ENCODE results near the gene P2RX1. TPM values are rescaled to one million over a fixed set of nuclear protein-coding genes. Genes with fewer than 3 reads are reported as not detected.

The P2RX1 gene
- total RNA-seq (2014; rRNA removed; shearing (Covaris generic)) (0.19 and 2.2 TPM in 2 replicates), polyA plus RNA-seq (2016; fragmentation: Nextera tagmentation; extraction: Ambion mirVana) (0.17 and 0.31 TPM in 2 replicates)
- long read RNA-seq, partial matches to known transcripts, result 0 of 1 reads
- long read RNA-seq, other reads (novel, unspliced or antisense), result 1 of 1 reads

- Histone ChIP-seq H3K27ac (ENCODE audit: low read depth) (no peak within 1 kb of the TSS), H3K4me2 (no peak within 1 kb of the TSS), H4K20me1 (replicated peaks; ENCODE audit: insufficient read depth) (no peaks in the 10 kb centered on the region), H3K4me1 (ENCODE audit: insufficient read depth) (no peaks in the 10 kb centered on the region; the same call in 1 of the 2 replicates), H3K9me2 (ENCODE audit: insufficient read depth) (no peaks in the 10 kb centered on the region), H3K79me2 (replicated peaks; ENCODE audit: insufficient read depth) (no peaks in the 10 kb centered on the region), H3K36me3 (ENCODE audit: insufficient read depth) (no peaks in the 10 kb centered on the region), H3K27me3 (ENCODE audit: insufficient read depth) (no peaks in the 10 kb centered on the region), H3K4me3 (no peak within 1 kb of the TSS), H3F3A (replicated peaks; ENCODE audit: low read depth) (no peaks in the 10 kb centered on the region), H2AFZ (no peak within 1 kb of the TSS)
- H3K36me3 Mint-ChIP-seq (ENCODE audit: low read depth), result no peaks in the 10 kb centered on the region
- H3K4me3 Mint-ChIP-seq, result no peak within 1 kb of the TSS
- no peak for ATAC-seq
- TF ChIP-seq ZNF331 (CRISPR knock-in tag; IDR thresholded peaks at IDR 0.05; ENCODE audit: low read depth) (no peak), EZH2 (IDR thresholded peaks at IDR 0.05; ENCODE audit: low read depth, unreplicated experiment) (no peak), NANOG (IDR thresholded peaks at IDR 0.05; ENCODE audit: borderline replicate concordance) (no peak), POLR2AphosphoS5 (IDR thresholded peaks at IDR 0.05; ENCODE audit: low read depth) (no peak), CREB1 (CRISPR knock-in tag; IDR thresholded peaks at IDR 0.05; ENCODE audit: low read depth) (no peak), ZNF114 (CRISPR knock-in tag; IDR thresholded peaks at IDR 0.05) (no peak), EZH2phosphoT487 (IDR thresholded peaks at IDR 0.05; ENCODE audit: unreplicated experiment) (no peak), STAT1 (IDR thresholded peaks at IDR 0.05; ENCODE audit: unreplicated experiment) (no peak), JUNB (IDR thresholded peaks at IDR 0.05; ENCODE audit: unreplicated experiment) (no peak)
- TF ChIP-seq, protein P1, sequence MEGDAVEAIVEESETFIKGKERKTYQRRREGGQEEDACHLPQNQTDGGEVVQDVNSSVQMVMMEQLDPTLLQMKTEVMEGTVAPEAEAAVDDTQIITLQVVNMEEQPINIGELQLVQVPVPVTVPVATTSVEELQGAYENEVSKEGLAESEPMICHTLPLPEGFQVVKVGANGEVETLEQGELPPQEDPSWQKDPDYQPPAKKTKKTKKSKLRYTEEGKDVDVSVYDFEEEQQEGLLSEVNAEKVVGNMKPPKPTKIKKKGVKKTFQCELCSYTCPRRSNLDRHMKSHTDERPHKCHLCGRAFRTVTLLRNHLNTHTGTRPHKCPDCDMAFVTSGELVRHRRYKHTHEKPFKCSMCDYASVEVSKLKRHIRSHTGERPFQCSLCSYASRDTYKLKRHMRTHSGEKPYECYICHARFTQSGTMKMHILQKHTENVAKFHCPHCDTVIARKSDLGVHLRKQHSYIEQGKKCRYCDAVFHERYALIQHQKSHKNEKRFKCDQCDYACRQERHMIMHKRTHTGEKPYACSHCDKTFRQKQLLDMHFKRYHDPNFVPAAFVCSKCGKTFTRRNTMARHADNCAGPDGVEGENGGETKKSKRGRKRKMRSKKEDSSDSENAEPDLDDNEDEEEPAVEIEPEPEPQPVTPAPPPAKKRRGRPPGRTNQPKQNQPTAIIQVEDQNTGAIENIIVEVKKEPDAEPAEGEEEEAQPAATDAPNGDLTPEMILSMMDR (conservative IDR thresholded peaks at IDR 0.05; ENCODE audit: low read depth in 2 of 2), result no peak
- TF ChIP-seq, protein P2, sequence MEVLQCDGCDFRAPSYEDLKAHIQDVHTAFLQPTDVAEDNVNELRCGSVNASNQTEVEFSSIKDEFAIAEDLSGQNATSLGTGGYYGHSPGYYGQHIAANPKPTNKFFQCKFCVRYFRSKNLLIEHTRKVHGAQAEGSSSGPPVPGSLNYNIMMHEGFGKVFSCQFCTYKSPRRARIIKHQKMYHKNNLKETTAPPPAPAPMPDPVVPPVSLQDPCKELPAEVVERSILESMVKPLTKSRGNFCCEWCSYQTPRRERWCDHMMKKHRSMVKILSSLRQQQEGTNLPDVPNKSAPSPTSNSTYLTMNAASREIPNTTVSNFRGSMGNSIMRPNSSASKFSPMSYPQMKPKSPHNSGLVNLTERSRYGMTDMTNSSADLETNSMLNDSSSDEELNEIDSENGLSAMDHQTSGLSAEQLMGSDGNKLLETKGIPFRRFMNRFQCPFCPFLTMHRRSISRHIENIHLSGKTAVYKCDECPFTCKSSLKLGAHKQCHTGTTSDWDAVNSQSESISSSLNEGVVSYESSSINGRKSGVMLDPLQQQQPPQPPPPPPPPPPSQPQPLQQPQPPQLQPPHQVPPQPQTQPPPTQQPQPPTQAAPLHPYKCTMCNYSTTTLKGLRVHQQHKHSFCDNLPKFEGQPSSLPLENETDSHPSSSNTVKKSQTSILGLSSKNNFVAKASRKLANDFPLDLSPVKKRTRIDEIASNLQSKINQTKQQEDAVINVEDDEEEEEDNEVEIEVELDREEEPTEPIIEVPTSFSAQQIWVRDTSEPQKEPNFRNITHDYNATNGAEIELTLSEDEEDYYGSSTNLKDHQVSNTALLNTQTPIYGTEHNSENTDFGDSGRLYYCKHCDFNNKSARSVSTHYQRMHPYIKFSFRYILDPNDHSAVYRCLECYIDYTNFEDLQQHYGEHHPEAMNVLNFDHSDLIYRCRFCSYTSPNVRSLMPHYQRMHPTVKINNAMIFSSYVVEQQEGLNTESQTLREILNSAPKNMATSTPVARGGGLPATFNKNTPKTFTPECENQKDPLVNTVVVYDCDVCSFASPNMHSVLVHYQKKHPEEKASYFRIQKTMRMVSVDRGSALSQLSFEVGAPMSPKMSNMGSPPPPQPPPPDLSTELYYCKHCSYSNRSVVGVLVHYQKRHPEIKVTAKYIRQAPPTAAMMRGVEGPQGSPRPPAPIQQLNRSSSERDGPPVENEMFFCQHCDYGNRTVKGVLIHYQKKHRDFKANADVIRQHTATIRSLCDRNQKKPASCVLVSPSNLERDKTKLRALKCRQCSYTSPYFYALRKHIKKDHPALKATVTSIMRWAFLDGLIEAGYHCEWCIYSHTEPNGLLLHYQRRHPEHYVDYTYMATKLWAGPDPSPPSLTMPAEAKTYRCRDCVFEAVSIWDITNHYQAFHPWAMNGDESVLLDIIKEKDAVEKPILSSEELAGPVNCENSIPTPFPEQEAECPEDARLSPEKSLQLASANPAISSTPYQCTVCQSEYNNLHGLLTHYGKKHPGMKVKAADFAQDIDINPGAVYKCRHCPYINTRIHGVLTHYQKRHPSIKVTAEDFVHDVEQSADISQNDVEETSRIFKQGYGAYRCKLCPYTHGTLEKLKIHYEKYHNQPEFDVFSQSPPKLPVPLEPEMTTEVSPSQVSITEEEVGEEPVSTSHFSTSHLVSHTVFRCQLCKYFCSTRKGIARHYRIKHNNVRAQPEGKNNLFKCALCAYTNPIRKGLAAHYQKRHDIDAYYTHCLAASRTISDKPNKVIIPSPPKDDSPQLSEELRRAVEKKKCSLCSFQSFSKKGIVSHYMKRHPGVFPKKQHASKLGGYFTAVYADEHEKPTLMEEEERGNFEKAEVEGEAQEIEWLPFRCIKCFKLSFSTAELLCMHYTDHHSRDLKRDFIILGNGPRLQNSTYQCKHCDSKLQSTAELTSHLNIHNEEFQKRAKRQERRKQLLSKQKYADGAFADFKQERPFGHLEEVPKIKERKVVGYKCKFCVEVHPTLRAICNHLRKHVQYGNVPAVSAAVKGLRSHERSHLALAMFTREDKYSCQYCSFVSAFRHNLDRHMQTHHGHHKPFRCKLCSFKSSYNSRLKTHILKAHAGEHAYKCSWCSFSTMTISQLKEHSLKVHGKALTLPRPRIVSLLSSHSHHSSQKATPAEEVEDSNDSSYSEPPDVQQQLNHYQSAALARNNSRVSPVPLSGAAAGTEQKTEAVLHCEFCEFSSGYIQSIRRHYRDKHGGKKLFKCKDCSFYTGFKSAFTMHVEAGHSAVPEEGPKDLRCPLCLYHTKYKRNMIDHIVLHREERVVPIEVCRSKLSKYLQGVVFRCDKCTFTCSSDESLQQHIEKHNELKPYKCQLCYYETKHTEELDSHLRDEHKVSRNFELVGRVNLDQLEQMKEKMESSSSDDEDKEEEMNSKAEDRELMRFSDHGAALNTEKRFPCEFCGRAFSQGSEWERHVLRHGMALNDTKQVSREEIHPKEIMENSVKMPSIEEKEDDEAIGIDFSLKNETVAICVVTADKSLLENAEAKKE (CRISPR knock-in tag; IDR thresholded peaks at IDR 0.05), result no peak
- TF ChIP-seq, protein P3, sequence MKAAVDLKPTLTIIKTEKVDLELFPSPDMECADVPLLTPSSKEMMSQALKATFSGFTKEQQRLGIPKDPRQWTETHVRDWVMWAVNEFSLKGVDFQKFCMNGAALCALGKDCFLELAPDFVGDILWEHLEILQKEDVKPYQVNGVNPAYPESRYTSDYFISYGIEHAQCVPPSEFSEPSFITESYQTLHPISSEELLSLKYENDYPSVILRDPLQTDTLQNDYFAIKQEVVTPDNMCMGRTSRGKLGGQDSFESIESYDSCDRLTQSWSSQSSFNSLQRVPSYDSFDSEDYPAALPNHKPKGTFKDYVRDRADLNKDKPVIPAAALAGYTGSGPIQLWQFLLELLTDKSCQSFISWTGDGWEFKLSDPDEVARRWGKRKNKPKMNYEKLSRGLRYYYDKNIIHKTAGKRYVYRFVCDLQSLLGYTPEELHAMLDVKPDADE (IDR thresholded peaks at IDR 0.05), result no peak
- TF ChIP-seq, protein P4, sequence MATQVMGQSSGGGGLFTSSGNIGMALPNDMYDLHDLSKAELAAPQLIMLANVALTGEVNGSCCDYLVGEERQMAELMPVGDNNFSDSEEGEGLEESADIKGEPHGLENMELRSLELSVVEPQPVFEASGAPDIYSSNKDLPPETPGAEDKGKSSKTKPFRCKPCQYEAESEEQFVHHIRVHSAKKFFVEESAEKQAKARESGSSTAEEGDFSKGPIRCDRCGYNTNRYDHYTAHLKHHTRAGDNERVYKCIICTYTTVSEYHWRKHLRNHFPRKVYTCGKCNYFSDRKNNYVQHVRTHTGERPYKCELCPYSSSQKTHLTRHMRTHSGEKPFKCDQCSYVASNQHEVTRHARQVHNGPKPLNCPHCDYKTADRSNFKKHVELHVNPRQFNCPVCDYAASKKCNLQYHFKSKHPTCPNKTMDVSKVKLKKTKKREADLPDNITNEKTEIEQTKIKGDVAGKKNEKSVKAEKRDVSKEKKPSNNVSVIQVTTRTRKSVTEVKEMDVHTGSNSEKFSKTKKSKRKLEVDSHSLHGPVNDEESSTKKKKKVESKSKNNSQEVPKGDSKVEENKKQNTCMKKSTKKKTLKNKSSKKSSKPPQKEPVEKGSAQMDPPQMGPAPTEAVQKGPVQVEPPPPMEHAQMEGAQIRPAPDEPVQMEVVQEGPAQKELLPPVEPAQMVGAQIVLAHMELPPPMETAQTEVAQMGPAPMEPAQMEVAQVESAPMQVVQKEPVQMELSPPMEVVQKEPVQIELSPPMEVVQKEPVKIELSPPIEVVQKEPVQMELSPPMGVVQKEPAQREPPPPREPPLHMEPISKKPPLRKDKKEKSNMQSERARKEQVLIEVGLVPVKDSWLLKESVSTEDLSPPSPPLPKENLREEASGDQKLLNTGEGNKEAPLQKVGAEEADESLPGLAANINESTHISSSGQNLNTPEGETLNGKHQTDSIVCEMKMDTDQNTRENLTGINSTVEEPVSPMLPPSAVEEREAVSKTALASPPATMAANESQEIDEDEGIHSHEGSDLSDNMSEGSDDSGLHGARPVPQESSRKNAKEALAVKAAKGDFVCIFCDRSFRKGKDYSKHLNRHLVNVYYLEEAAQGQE (IDR thresholded peaks at IDR 0.05; ENCODE audit: unreplicated experiment), result no peak
- H3K27me3 Mint-ChIP-seq (ENCODE audit: insufficient read depth, low read depth, poor library complexity), result peaks cover 4% of the 10 kb centered on the region
- H3K27ac Mint-ChIP-seq, result no peak within 1 kb of the TSS
- no peak for DNase-seq (ENCODE audit: low spot score)
- peaks cover 5% of the 10 kb centered on the region; the same call in 1 of the 3 replicates for H3K4me1 Mint-ChIP-seq
- no peaks in the 10 kb centered on the region for H3K9me3 Mint-ChIP-seq
These were observed at the start of gene P2RX1 for GRCh38 chr17:3915995-3916696. TSS of gene P2RX1 (minus strand) at chr17:3916465. CDS start at chr17:3916225, 240 bp downstream.
